Fibroblast of skin of left biceps (primary cell): ENCODE results near the gene PANK3.
"Not testable (repeated sequence)": the region's sequence is repeated elsewhere in the genome, so short reads cannot be mapped to it uniquely, and the experiment has no call there.

Experiments used
- DNase-seq, 2 experiments: peaks; one replicate each; pipeline ENCODE4 v3.0.0-alpha.2; 2013; ENCODE audit warnings: low read depth in 2 of 2

Gene PANK3

GRCh38 chr5:168578538-168579487 lies at the start of gene PANK3:
Gene PANK3 (minus strand): TSS chr5:168579368. CDS start chr5:168579283, 85 bp downstream.
- DNase-seq = no peak

GRCh38 chr5:168624850-168625364 lies 45.7 kb upstream of the PANK3 start:
- DNase-seq = no peak

- DNase-seq = no peak
Observed at GRCh38 chr5:168620807-168621206, 41.6 kb upstream of the PANK3 start.

GRCh38 chr5:168614661-168615060 lies 35.5 kb upstream of the PANK3 start:
- no peak for DNase-seq

- DNase-seq = no peak
Observed at GRCh38 chr5:168613996-168614395, 34.8 kb upstream of the PANK3 start.

- DNase-seq = no peak
Observed at GRCh38 chr5:168613396-168613795, 34.2 kb upstream of the PANK3 start.

- no peak for DNase-seq
Observed at GRCh38 chr5:168612996-168613395, 33.8 kb upstream of the PANK3 start.

GRCh38 chr5:168612123-168612522 lies 33.0 kb upstream of the PANK3 start:
- DNase-seq = no peak

- DNase-seq = no peak
Observed at GRCh38 chr5:168611165-168611564, 32.0 kb upstream of the PANK3 start.

GRCh38 chr5:168609806-168610482 lies 30.8 kb upstream of the PANK3 start:
- DNase-seq = no peak

- no peak for DNase-seq
Observed at GRCh38 chr5:168608821-168609220, 29.7 kb upstream of the PANK3 start.

- no peak for DNase-seq
Observed at GRCh38 chr5:168608386-168608785, 29.2 kb upstream of the PANK3 start.

- no peak for DNase-seq
Observed at GRCh38 chr5:168607946-168608345, 28.8 kb upstream of the PANK3 start.

GRCh38 chr5:168606562-168606961 lies 27.4 kb upstream of the PANK3 start:
- DNase-seq = no peak

GRCh38 chr5:168604436-168604835 lies 25.3 kb upstream of the PANK3 start:
- DNase-seq = no peak

- DNase-seq = no peak
Observed at GRCh38 chr5:168603746-168604145, 24.6 kb upstream of the PANK3 start.

- no peak for DNase-seq
Observed at GRCh38 chr5:168602517-168602916, 23.3 kb upstream of the PANK3 start.

- DNase-seq = no peak
Observed at GRCh38 chr5:168601972-168602371, 22.8 kb upstream of the PANK3 start.

- no peak for DNase-seq
Observed at GRCh38 chr5:168600409-168600808, 21.2 kb upstream of the PANK3 start.

- DNase-seq = no peak
Observed at GRCh38 chr5:168599826-168600225, 20.7 kb upstream of the PANK3 start.

GRCh38 chr5:168598639-168599038 lies 19.5 kb upstream of the PANK3 start:
- no peak for DNase-seq

GRCh38 chr5:168596927-168597326 lies 17.8 kb upstream of the PANK3 start:
- DNase-seq = no peak

GRCh38 chr5:168596122-168596521 lies 17.0 kb upstream of the PANK3 start:
- DNase-seq = not testable (repeated sequence)
